ENCODE measurements around the gene MMEL1.

The MMEL1 gene

DNA sequence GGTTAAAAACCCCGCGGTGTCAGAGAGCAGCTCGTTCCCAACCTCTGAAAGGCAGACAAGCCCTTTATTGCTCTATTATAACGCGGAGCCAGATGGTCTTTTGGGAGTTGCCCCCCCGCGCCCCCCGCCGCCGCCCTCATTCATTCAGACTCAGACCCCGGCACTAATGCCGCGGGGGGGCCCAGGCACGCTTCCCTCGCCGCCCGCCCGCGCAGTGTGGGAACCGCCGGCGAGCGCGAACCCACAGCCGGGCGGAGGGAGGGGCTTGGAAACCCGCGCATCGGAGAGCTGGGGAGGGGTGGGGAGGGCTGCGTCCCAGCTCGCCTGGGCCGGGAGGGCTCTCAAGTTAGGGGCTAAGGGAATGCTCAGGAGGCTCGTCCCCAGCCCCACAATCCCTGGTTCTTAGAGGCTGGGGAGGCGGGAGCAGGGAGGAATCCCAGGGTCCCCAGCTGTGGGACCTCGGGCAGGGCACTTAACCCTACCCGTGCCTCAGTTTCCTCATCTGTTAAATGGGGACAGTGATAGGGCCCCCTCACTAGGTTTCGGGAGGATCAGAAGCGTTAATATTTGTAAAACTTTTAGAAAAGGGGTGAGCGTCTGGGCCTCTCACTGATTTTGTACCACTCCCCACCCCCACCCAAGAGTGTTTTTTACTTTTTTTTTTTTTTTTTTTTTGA, 91.9 kb downstream of the MMEL1 start:
- no peak for DNase-seq

Measured in activated CD4-positive, alpha-beta T cell treated with anti-CD3 and anti-CD28 coated beads, Interleukin-2, amount 50 U/mL, for 4 hours (primary cell).